HEK293 (cell line): ENCODE data around the gene DLG2.

Experiments used
- KLF16 ChIP-seq: fragments of 450-650 bp; formaldehyde crosslinking; IDR thresholded peaks from 2 replicates; pipeline ENCODE4 v1.5.1; 2017; ENCODE audit warnings: missing biosample characterization, missing genetic modification characterization
- ZNF174 ChIP-seq: fragments of 450-650 bp; formaldehyde crosslinking; IDR thresholded peaks from 2 replicates; pipeline ENCODE4 v1.5.0; 2017; ENCODE audit warnings: missing biosample characterization, mild to moderate bottlenecking, missing genetic modification characterization
- ZNF416 ChIP-seq: fragments of 450-650 bp; formaldehyde crosslinking; IDR thresholded peaks from 2 replicates; pipeline ENCODE4 v1.5.1; 2016; ENCODE audit warnings: missing biosample characterization, missing genetic modification characterization
- TF ChIP-seq, protein P1 (sequence below): fragments of 450-650 bp; formaldehyde crosslinking; IDR thresholded peaks from 2 replicates; pipeline ENCODE4 v1.5.1; 2016; ENCODE audit warnings: missing biosample characterization, missing genetic modification characterization

DNA sequence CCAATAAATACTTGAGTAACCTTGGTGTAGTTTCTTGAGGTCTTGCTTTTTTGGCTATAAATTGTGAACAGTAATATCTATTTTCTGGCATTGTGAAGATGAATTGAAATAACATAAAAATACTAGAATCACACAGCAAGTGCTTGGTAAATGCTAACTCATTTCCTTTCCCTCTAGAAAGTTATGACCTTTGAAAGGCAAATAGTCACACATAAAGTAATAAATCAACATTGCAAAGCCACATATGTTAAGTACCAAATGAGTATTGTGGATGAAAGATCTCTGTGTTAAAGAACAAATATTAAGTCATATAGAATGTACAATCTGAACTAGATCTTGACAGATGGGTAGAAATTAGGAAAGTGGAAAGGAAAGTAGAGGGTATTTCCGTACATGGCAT lies 1781.3 kb downstream of the DLG2 start:
- TF ChIP-seq ZNF174 (no peak), KLF16 (tag by site-specific recombination) (no peak), ZNF416 (tag by site-specific recombination) (no peak)
- TF ChIP-seq, protein P1, sequence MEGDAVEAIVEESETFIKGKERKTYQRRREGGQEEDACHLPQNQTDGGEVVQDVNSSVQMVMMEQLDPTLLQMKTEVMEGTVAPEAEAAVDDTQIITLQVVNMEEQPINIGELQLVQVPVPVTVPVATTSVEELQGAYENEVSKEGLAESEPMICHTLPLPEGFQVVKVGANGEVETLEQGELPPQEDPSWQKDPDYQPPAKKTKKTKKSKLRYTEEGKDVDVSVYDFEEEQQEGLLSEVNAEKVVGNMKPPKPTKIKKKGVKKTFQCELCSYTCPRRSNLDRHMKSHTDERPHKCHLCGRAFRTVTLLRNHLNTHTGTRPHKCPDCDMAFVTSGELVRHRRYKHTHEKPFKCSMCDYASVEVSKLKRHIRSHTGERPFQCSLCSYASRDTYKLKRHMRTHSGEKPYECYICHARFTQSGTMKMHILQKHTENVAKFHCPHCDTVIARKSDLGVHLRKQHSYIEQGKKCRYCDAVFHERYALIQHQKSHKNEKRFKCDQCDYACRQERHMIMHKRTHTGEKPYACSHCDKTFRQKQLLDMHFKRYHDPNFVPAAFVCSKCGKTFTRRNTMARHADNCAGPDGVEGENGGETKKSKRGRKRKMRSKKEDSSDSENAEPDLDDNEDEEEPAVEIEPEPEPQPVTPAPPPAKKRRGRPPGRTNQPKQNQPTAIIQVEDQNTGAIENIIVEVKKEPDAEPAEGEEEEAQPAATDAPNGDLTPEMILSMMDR (tag by site-specific recombination): no peak
